ENCODE data around the gene ISY1. TPM values are rescaled to one million over a fixed set of nuclear protein-coding genes. Genes with fewer than 3 reads are reported as not detected.

ISY1 gene
- total RNA-seq, 1 experiment from 2014 or later, result 62.3 TPM

- Histone ChIP-seq H4K20me1 (ENCODE audit: insufficient read depth) (peaks cover 18% of the 10 kb centered on the region), H3K79me2 (ENCODE audit: low read depth) (peaks cover 11% of the 10 kb centered on the region), H3K36me3 (ENCODE audit: low read depth) (peaks cover 16% of the 10 kb centered on the region), H3K9me3 (ENCODE audit: insufficient read depth, low read depth) (no peaks in the 10 kb centered on the region), H3K4me1 (replicated peaks; ENCODE audit: insufficient read depth) (peaks cover 14% of the 10 kb centered on the region), H3K4me3 (no peak overlapping the region), H3K27ac (no peak overlapping the region), H2AFZ (no peak overlapping the region), H3F3A (ENCODE audit: insufficient read depth, low read depth) (peaks cover 73% of the 10 kb centered on the region), H3K27me3 (ENCODE audit: insufficient read depth, low read depth) (no peaks in the 10 kb centered on the region), H3K9me2 (ENCODE audit: insufficient read depth) (no peaks in the 10 kb centered on the region), H3K4me2 (no peak overlapping the region)
- no TSS peak for BruUV-seq (replicated peaks)
- no peak for DNase-seq
- intact Hi-C loops (cut with micrococcal nuclease; ENCODE audit: unreplicated experiment), result no loop called here
- TF ChIP-seq EZH2 (IDR thresholded peaks at IDR 0.05; ENCODE audit: low read depth) (no peak), CTCF (conservative IDR thresholded peaks at IDR 0.05) (no peak)
- POLR2A ChIA-PET (ENCODE audit: unreplicated experiment), result no interaction called here
- CTCF ChIA-PET, result no interaction called here
Measured at GRCh38 chr3:129164500-129164899, 3.6 kb upstream of the ISY1 start.

GRCh38 chr3:129162729-129163579, 2.1 kb upstream of the ISY1 start:
- intact Hi-C loops (cut with micrococcal nuclease; ENCODE audit: unreplicated experiment), result no loop called here
- no peak overlapping the region for H2AFZ ChIP-seq
- peaks cover 21% of the 10 kb centered on the region for H3K4me1 ChIP-seq (replicated peaks; ENCODE audit: insufficient read depth)
- no peaks in the 10 kb centered on the region for H3K9me2 ChIP-seq (ENCODE audit: insufficient read depth)
- H3K4me3 ChIP-seq, result peak overlapping the region; percentile 78
- H3K79me2 ChIP-seq (ENCODE audit: low read depth), result peaks cover 21% of the 10 kb centered on the region
- H3K4me2 ChIP-seq, result peak overlapping the region; percentile 91
- 0 out of 2 replicates have a peak, but pooled peaks cover 12% of the 10 kb centered on the region for H3K36me3 ChIP-seq (ENCODE audit: low read depth)
- no peaks in the 10 kb centered on the region for H3K27me3 ChIP-seq (ENCODE audit: insufficient read depth, low read depth)
- H4K20me1 ChIP-seq (ENCODE audit: insufficient read depth), result peaks cover 14% of the 10 kb centered on the region; the same call in 1 of the 2 replicates
- POLR2A ChIA-PET (ENCODE audit: unreplicated experiment), result interaction anchor here (0.7 kb wide), 1 partner anchor 43 kb away, joined by 6 read pairs; no protein-coding TSS in a partner anchor
- no peaks in the 10 kb centered on the region for H3K9me3 ChIP-seq (ENCODE audit: insufficient read depth, low read depth)
- H3K27ac ChIP-seq, result peak overlapping the region; percentile 88
- TF ChIP-seq CTCF (conservative IDR thresholded peaks at IDR 0.05), result no peak; the same call in 1 of the 2 replicates
- H3F3A ChIP-seq (ENCODE audit: insufficient read depth, low read depth), result peaks cover 63% of the 10 kb centered on the region
- no peak for DNase-seq
- no TSS peak for BruUV-seq (replicated peaks)
- CTCF ChIA-PET, result interaction anchor here (0.5 to 1.0 kb wide), 5 partner anchors 29 to 383 kb away, joined by 3 to 5 read pairs (median 4); no protein-coding TSS in a partner anchor

- H3K36me3 ChIP-seq (ENCODE audit: low read depth), result 0 out of 2 replicates have a peak, but pooled peaks cover 6% of the 10 kb centered on the region
- H2AFZ ChIP-seq, result peak overlapping the region; percentile 93; the same call in 1 of the 2 replicates
- intact Hi-C loops (cut with micrococcal nuclease; ENCODE audit: unreplicated experiment), result loop anchor here (1.0 kb wide), 1 partner anchor 83 kb away; no protein-coding TSS in a partner anchor
- H3K4me2 ChIP-seq, result peak overlapping the region; percentile 91
- peak overlapping the region; percentile 78 for H3K4me3 ChIP-seq
- H3K27ac ChIP-seq, result peak overlapping the region; percentile 88
- peaks cover 21% of the 10 kb centered on the region for H3K79me2 ChIP-seq (ENCODE audit: low read depth)
- peaks cover 52% of the 10 kb centered on the region for H3F3A ChIP-seq (ENCODE audit: insufficient read depth, low read depth)
- no peaks in the 10 kb centered on the region for H3K9me3 ChIP-seq (ENCODE audit: insufficient read depth, low read depth)
- H3K4me1 ChIP-seq (replicated peaks; ENCODE audit: insufficient read depth), result peaks cover 21% of the 10 kb centered on the region
- TF ChIP-seq EZH2 (IDR thresholded peaks at IDR 0.05; ENCODE audit: low read depth) (no peak), CTCF (conservative IDR thresholded peaks at IDR 0.05) (peak; percentile 59; the same call in 1 of the 2 replicates)
- peaks cover 8% of the 10 kb centered on the region; the same call in 1 of the 2 replicates for H4K20me1 ChIP-seq (ENCODE audit: insufficient read depth)
- ChIA-PET POLR2A (ENCODE audit: unreplicated experiment) (interaction anchor here (0.6 to 0.9 kb wide), 5 partner anchors 78 to 1382 kb away, joined by 3 to 15 read pairs (median 5); no protein-coding TSS in a partner anchor), CTCF (interaction anchor here (0.5 to 0.8 kb wide), 5 partner anchors 40 to 192 kb away, joined by 3 to 4 read pairs (median 4); partner anchors contain the start of gene RAB43)
- H3K9me2 ChIP-seq (ENCODE audit: insufficient read depth), result no peaks in the 10 kb centered on the region
- no peaks in the 10 kb centered on the region for H3K27me3 ChIP-seq (ENCODE audit: insufficient read depth, low read depth)
- no TSS peak for BruUV-seq (replicated peaks)
- DNase-seq, result peak in 1 of 2 experiments; percentile 33
Measured at GRCh38 chr3:129161860-129162271, 1.0 kb upstream of the ISY1 start.
